Activated CD4-positive, alpha-beta T cell treated with anti-CD3 and anti-CD28 coated beads, Interleukin-2, amount 50 U/mL, for 16 hours (primary cell): Measurements from ENCODE around the gene PYCR2.
A peak's percentile ranks its signal among the peaks of the same experiment; 100 is the strongest.
"Not testable (repeated sequence)": the region's sequence is repeated elsewhere in the genome, so short reads cannot be mapped to it uniquely, and the experiment has no call there.

Experiments used
- DNase-seq: peaks from one replicate; pipeline ENCODE4 v3.0.0-alpha.2; 2020

Gene PYCR2

DNA sequence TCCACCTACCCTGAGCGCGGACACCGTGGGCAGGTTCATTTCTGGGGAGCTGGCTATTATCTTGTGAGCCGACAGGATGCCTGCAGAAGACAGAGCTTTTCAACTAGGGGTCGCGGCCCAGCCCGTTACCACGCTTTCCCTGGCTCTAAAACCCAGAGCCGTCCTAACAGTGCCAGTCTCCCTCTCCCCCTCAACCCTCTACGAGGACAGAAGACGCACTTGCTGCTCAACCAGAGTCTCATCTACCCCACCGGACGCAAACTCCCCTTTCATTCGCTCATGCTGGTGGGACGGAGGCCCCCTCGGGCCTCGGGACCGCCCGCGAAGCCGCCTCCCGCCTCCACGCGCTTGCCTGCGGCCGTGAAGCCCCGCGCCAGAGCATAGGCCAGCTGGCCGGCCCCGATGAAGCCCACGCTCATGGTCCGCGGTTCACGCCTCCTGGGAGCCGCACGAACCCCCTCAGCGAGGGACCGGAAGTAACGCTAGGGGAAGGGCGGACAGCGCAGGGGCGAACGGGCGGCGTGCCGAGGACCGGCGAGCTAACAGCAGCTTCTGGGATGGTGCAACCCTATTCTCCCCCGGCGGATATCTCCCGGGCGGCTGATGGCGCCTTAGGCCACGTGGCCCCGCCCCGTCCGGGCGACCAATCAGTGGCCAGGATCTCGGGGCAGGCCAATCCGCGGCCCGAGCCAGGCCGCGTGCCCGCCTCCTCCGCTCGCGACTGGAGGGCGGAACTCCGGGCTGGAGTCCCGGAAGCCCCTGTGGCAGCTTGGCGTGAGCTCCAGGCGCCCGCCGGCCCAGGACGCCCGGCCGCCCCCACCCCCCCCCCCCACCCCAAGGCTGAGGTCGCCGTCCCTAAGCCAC lies at the start of gene PYCR2:
Gene PYCR2 (minus strand): TSS at position 559 of the 864 bp plus-strand sequence. CDS start 140 bp downstream, at position 419.
- DNase-seq, result peak; percentile 97

DNA sequence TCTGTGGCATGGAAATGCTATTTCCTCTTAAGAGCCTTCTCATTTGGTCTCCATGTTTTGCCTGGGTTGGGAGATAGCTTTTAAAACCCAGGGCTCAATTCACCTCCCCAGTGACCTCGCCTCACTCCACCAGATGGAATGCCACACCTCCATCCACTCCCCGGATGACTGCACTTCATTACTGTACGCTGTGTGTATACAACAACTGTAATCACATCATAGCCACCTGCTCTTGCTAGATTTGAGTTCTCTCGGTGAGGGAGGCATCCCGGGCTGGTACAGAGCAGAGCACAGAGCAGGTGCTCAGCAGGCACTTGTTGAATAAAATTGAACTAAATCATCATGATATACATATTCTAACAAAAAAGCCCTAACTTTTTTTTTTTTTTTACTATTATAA lies 49.1 kb upstream of the PYCR2 start:
- DNase-seq, result no peak

- no peak for DNase-seq
Observed at GRCh38 chr1:225972344-225973152, 48.5 kb upstream of the PYCR2 start.

DNA sequence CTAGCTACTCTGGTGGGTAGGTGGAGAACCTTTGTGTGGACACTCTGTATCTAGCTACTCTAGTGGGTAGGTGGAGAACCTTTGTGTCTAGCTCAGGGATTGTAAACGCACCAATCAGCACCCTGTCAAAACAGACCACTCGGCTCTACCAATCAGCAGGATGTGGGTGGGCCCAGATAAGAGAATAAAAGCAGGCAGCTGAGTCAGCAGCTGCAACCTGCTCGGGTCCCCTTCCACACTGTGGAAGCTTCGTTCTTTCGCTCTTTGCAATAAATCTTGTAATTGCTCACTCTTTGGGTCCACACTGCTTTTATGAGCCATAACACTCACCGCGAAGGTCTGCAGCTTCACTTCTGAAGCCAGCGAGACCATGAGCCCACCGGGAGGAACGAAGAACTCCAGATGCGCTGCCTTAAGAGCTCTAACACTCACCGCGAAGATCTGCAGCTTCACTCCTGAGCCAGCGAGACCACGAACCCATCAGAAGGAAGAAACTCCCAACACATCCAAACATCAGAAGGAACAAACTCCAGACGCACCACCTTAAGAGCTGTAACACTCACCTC lies 46.6 kb upstream of the PYCR2 start:
- not testable (repeated sequence) for DNase-seq

DNA sequence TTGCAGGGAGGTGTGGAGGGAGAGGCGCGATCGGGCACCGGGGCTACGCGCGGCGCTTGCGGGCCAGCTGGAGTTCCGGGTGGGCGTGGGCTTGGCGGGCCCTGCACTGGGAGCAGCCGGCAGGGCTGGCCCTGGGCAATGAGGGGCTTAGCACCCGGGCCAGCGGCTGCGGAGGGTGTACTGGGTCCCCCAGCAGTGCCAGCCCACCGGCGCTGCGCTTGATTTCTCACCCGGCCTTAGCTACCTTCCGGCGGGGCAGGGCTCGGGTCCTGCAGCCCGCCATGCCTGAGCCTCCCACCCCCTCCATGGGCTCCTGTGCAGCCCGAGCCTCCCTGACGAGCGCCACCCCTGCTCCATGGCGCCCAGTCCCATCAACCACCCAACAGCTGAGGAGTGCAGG lies 45.7 kb upstream of the PYCR2 start:
- not testable (repeated sequence) for DNase-seq

DNA sequence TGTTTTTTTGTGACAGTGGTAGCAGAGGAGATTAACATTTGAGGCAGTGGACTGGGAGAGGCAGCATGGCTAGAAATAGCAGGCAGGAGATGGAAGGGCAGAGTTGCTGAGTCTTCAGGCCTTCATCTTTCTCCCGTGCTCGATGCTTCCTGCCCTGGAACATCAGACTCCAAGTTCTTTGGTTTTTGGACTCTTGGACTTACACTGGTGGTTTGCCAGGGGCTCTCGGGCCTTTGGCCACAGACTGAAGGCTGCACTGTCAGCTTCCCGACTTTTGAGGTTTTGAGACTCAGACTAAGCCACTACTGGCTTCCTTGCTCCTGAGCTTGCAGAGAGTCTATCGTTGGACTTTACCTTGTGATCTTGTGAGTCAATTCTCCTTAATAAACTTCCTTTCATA lies 41.2 kb upstream of the PYCR2 start:
- no peak for DNase-seq

GRCh38 chr1:225963735-225964530 lies 39.9 kb upstream of the PYCR2 start:
- DNase-seq, result no peak

DNA sequence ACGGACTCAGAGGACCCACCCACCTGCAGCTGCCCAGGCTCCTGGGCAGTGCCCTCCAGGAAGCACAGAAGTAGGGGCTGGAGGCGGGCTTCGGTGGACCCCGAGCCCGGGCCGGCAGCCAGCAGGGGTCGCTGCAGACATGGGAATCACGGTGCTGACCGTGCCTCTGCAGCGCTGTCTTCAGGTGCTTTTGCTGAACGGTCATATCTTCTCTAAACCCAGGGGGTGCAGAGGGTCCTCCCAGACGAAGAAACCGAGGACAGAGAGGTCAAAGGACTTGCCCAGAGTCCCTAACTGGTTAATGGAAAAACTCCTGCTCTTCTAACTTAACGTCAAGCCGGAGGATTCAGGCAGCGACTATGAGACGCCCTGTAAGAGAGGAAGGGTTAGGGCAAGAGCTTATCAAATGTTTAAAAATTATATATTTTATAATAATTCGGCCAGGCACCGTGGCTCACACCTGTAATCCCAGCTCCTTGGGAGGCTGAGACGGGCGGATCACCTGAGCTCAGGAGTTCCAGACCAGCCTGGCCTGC lies 38.5 kb upstream of the PYCR2 start:
- peak; percentile 56 for DNase-seq

DNA sequence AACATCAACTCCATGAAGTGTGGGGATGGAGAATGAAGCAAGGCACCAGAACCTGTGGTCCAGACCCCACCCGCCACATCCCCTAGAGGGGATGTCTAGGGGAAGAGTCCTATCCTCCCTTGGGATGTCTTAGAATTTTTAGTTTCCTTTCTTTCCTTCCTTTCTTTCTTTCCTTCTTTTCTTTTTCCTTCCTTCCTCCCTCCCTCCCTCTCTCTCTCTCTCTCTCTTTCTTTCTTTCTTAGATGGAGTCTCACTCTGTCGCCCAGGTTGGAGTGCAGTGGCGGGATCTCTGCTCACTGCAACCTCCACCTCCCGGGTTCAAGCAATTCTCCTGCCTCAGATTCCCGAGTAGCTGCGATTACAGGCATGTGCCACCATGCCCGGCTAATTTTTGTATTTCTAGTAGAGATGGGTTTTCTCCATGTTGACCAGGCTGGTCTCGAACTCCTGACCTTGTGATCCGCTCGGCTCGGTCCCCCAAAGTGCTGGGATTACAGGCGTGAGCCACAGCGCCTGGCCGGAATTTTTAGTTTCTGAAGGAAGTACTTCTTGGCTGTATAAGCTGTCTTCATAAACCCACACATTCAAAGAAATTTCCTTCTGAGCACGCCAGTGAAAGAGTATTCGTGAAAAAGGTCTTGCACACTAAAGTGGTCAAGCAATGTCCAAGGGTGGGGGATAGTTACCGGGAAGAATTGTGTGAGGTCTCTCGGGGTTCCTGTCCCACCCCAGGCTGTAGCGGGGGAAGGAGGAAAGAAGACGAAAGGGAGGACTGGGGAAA lies 37.8 kb upstream of the PYCR2 start:
- DNase-seq, result no peak

DNA sequence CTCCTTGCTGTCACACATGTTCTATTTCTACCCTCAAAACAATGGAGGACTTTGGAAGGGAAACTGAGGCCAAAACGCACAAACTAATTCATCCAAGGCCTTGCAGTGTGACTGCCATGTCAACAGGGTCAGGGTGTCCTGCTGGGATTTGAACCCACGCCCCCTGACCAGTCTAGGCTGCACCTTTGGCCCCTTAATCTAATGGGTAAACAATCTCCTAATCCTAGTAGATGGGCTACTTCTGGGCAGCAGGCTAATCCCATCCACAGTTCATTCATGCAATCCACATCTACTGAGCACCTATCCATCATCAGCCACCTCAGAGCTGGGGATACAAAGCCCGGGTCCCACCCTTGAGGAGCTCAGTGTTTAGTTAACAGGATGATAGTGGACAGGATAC lies 34.0 kb upstream of the PYCR2 start:
- DNase-seq, result no peak

- no peak for DNase-seq
Observed at GRCh38 chr1:225954753-225955152, 30.7 kb upstream of the PYCR2 start.

- no peak for DNase-seq
Observed at GRCh38 chr1:225953315-225953714, 29.3 kb upstream of the PYCR2 start.

- DNase-seq, result no peak
Observed at GRCh38 chr1:225950905-225951497, 27.0 kb upstream of the PYCR2 start.

GRCh38 chr1:225949041-225949440 lies 25.0 kb upstream of the PYCR2 start:
- DNase-seq, result no peak

DNA sequence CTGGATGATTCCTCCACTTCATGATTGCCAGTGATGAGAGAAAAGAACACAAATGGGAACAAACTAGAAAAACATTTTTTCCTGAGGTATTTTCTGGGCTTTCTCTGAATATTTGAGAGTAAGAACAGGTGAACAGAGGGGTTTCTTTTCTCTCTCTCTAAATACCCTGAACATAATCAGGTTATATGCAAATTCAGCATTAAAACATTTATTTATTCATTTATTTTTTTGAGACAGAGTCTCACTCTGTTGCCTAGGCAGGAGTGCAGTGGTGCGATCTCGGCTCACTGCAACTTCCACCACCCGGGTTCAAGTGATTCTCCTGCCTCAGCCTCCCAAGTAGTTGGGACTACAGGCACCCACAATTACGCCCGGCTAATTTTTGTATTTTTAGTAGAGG lies 22.8 kb upstream of the PYCR2 start:
- no peak for DNase-seq

GRCh38 chr1:225946082-225946620 lies 22.1 kb upstream of the PYCR2 start:
- no peak for DNase-seq

DNA sequence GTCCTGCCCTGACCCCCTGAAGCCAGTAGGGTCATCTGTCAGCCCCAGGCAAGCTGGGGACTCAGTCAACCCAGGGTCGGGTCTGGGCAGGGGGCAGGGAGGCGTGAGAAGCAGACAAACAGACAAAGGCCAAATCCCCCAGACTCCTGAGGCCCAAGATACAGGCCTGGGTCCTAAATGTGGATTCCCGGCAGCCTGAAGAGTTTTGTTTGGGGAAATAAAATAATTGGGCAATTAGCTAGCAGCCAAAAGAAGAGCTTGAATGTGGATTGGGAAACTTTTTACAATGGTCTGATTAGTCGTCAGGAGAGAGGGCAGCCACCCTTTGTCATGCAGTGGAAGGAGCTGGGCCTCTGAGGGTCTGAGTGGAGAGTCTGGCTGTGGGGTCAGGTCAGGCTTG lies 21.5 kb upstream of the PYCR2 start:
- DNase-seq, result no peak

GRCh38 chr1:225944951-225945350 lies 20.9 kb upstream of the PYCR2 start:
- DNase-seq, result no peak

GRCh38 chr1:225944387-225944786 lies 20.3 kb upstream of the PYCR2 start:
- DNase-seq, result no peak

GRCh38 chr1:225943582-225943981 lies 19.5 kb upstream of the PYCR2 start:
- no peak for DNase-seq

DNA sequence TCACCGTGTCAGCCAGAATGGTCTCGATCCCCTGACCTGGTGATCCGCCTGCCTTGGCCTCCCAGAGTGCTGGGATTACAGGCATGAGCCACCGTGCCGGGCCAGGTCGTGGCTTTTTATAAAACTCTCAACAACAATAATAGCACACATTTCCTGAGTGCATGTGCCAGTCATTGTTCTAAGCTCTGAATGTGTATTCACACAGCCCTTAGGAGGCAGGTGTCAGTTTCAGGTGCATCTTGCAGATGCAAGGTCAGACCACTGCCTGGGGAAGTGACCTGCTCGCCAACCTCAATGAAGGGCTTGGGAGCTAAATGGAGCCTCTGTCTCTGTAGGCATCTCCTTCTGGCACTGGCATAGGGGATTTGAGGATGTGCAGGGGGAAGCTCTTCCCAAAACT lies 18.5 kb upstream of the PYCR2 start:
- no peak for DNase-seq
